ENCODE measurements around the gene AUTS2. TPM values are rescaled to one million over a fixed set of nuclear protein-coding genes. Genes with fewer than 3 reads are reported as not detected.

AUTS2 gene
- total RNA-seq, 1 experiment from 2014 or later = 0.11 TPM

GRCh38 chr7:70544016-70544415, 945.7 kb downstream of the AUTS2 start:
- DNase-seq (ENCODE audit: low read depth, low spot score) = no peak
- in situ Hi-C loops (cut with HindIII; ENCODE audit: low pct_unique_long_range_greater_than_20kb, low sequenced_read_pairs) = no loop called here

DNA sequence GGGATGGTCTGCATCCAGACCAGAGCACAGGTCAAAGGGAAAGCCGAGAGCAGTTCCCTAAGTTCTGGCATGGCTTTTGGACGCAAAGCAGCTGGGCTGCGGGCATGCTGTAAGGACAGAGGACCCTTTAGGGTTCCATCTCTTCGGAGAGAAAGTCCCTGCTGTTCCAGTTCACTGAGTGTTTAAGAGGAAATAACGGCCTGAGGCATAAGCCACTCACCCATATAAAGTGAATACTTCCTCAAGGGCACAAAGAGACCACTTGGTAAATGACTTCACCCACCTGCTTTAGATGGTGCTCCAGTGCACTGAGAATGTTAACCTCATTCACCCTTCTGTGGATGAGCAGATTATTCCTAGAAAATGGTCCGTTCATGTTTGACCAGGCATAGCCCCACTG, 946.9 kb downstream of the AUTS2 start:
- in situ Hi-C loops (cut with HindIII; ENCODE audit: low pct_unique_long_range_greater_than_20kb, low sequenced_read_pairs) = no loop called here
- no peak for DNase-seq (ENCODE audit: low read depth, low spot score)

- no peak for DNase-seq (ENCODE audit: low read depth, low spot score)
- in situ Hi-C loops (cut with HindIII; ENCODE audit: low pct_unique_long_range_greater_than_20kb, low sequenced_read_pairs) = no loop called here
Observed at GRCh38 chr7:70552141-70552540, 953.9 kb downstream of the AUTS2 start.

DNA sequence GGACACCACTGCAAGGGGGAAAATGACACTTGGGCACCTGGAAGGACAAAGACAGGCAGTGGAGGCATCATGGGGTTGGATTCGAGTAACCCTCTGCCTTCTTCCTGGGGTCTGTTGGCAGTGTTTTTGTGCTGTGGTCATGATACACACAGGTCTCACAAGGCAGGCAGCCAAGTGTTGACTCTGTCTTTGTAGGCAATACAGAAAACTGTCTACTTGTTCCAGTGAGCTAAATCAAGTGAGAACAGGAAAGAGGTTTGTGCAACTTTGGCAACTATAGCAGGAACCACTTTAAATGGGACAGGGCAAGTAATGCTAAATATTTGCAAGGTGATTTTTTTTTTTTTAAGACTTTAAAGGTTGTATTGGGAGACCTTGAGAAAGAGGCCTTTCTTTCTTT, 955.1 kb downstream of the AUTS2 start:
- DNase-seq (ENCODE audit: low read depth, low spot score) = no peak
- in situ Hi-C loops (cut with HindIII; ENCODE audit: low pct_unique_long_range_greater_than_20kb, low sequenced_read_pairs) = no loop called here

- in situ Hi-C loops (cut with HindIII; ENCODE audit: low pct_unique_long_range_greater_than_20kb, low sequenced_read_pairs) = no loop called here
- DNase-seq (ENCODE audit: low read depth, low spot score) = no peak
Observed at GRCh38 chr7:70554646-70555045, 956.4 kb downstream of the AUTS2 start.

GRCh38 chr7:70556761-70557160, 958.5 kb downstream of the AUTS2 start:
- no peak for DNase-seq (ENCODE audit: low read depth, low spot score)
- in situ Hi-C loops (cut with HindIII; ENCODE audit: low pct_unique_long_range_greater_than_20kb, low sequenced_read_pairs) = no loop called here

DNA sequence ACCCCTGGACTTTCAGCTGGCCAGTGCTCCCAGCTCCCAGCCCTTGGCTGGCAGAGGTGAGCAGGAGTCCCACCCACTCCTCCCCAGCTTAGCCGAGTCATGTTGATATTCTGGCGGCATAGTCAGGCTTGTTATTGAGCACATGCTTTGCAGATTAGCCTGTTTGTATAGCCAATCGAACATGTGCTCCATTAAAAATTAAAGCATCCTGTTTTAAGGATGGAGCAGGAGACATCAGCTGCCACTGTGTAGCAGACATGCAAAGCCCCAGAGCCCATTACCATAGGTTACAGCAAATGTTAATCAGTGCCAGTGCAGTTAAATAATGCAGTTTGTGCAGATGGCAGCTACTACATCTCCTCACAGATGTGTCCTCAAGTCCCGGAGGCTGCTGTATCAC, 959.1 kb downstream of the AUTS2 start:
- in situ Hi-C loops (cut with HindIII; ENCODE audit: low pct_unique_long_range_greater_than_20kb, low sequenced_read_pairs) = no loop called here
- no peak for DNase-seq (ENCODE audit: low read depth, low spot score)

GRCh38 chr7:70559815-70560214, 961.5 kb downstream of the AUTS2 start:
- in situ Hi-C loops (cut with HindIII; ENCODE audit: low pct_unique_long_range_greater_than_20kb, low sequenced_read_pairs) = no loop called here
- no peak for DNase-seq (ENCODE audit: low read depth, low spot score)

DNA sequence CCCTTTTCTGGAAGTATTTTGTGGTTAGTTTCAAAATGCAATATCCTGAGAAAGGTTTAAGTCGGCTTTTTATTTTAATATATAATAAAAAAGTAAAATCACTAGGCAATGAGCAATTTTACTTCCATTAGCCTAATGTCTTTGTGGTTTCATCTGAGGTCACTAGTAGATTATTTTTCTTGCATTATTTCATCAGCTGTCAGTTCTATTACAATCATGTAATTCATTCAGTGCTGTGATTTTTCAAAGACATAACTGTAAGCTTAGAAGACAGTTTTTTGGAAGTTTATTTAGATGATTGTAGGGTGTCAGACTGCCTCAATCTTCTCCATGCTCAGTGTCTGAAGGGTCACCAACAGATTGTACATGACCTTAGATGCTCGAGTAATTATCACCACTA, 965.7 kb downstream of the AUTS2 start:
- DNase-seq (ENCODE audit: low read depth, low spot score) = no peak
- in situ Hi-C loops (cut with HindIII; ENCODE audit: low pct_unique_long_range_greater_than_20kb, low sequenced_read_pairs) = no loop called here

DNA sequence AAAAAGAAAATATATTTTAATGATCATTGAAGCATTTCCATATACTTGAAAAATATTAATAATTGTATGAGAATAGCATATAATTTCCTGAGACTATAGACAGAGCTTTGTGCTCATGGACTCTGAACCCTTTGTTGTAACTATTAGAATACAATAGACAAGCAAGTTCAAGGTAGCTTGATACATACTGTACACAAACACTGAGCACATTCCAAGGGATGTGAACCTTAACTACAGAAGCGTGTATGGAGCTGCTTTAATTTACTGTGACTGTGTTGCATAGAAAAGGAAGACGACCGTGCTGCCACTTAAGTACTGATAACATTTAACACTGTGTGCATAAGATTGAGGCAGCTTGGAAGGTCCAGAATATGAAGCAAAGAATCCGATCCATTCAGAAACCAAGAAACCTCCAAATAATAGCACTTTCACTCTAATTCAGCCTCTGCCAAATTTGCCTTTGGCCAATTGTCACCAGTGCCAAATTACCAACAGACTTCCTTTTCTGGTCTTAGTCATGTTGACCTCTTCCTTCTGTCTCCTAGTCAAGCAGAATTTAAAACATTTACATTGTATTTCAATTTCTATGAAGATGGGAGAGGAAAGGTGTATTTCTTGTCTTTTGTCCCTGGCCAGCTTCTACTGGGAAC, 967.6 kb downstream of the AUTS2 start:
- DNase-seq (ENCODE audit: low read depth, low spot score) = no peak
- in situ Hi-C loops (cut with HindIII; ENCODE audit: low pct_unique_long_range_greater_than_20kb, low sequenced_read_pairs) = no loop called here

GRCh38 chr7:70566671-70567070, 968.4 kb downstream of the AUTS2 start:
- in situ Hi-C loops (cut with HindIII; ENCODE audit: low pct_unique_long_range_greater_than_20kb, low sequenced_read_pairs) = no loop called here
- DNase-seq (ENCODE audit: low read depth, low spot score) = no peak

DNA sequence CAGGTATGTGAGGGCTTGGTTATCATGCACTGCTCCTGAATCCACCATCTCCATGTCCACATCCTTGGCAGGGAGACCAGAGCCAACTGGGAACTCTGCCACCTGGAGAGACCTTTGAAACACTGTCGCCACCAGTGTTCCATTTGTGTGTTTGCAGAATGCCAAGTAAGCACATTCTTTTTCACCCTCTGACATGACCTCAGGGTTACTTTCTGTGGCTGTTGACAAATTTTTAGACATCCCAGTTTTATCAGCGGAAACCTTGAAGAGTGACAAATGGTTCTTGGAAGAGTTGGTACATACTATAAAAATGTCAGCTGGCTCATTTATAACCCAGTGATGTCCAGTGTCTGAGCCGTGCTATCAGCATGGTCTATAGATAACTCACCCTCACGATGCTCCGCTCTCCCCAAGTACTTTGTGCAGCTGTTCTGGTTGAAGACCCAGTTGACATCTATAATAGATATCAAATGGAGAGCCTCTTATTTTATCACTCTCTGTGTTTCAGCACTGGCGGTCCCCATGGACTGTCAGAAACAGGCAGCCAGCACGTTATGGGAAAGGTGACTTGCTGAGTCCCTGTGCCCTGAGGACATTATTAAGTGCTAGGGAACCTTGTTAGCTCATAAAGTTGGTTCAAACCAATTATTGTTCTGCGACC, 970.5 kb downstream of the AUTS2 start:
- in situ Hi-C loops (cut with HindIII; ENCODE audit: low pct_unique_long_range_greater_than_20kb, low sequenced_read_pairs) = no loop called here
- no peak for DNase-seq (ENCODE audit: low read depth, low spot score)

DNA sequence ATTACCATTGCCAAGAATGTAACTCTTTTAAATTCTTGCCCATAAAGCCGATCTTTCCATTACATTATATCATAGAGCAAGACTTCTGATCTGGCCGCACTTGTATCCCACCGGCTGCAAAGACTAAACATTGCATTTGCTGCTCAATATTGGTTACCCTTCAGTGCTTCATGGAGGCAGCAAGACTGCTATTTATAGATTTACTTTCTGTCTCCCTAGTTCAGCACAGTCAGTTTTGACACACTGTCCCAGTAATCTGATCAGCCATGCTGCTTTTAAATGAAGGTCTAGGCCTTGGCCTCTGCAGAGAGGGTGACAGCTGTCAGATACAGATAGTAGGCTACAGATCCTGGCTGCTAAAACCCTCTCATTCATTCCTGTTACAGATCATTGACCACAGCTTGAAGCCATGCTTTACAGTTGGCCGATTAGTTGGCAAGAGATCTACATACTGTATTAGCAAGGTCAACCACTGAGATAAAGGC, 971.1 kb downstream of the AUTS2 start:
- in situ Hi-C loops (cut with HindIII; ENCODE audit: low pct_unique_long_range_greater_than_20kb, low sequenced_read_pairs) = no loop called here
- no peak for DNase-seq (ENCODE audit: low read depth, low spot score)

- in situ Hi-C loops (cut with HindIII; ENCODE audit: low pct_unique_long_range_greater_than_20kb, low sequenced_read_pairs) = no loop called here
- DNase-seq (ENCODE audit: low read depth, low spot score) = no peak
Observed at GRCh38 chr7:70570029-70570428, 971.8 kb downstream of the AUTS2 start.

DNA sequence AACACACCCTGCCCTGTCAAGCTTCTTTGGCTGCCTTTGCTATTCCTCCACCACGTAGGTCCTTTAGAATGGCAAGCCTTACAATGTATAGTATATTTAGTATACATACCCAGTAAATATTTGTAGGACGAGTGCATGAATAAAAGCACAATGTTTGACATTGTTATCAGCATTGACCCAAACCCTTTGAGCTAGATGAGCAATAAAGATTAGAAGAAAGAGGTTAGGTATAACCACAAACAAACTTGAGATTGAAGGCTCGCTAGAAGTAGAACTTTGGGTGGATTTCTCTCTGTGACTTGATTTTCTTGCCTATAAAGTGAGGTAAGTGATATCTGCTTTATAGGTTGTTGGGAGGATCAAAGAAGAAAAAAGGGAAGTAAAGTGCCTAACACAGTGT, 972.7 kb downstream of the AUTS2 start:
- in situ Hi-C loops (cut with HindIII; ENCODE audit: low pct_unique_long_range_greater_than_20kb, low sequenced_read_pairs) = no loop called here
- no peak for DNase-seq (ENCODE audit: low read depth, low spot score)

GRCh38 chr7:70571403-70571934, 973.2 kb downstream of the AUTS2 start:
- in situ Hi-C loops (cut with HindIII; ENCODE audit: low pct_unique_long_range_greater_than_20kb, low sequenced_read_pairs) = no loop called here
- DNase-seq (ENCODE audit: low read depth, low spot score) = no peak

DNA sequence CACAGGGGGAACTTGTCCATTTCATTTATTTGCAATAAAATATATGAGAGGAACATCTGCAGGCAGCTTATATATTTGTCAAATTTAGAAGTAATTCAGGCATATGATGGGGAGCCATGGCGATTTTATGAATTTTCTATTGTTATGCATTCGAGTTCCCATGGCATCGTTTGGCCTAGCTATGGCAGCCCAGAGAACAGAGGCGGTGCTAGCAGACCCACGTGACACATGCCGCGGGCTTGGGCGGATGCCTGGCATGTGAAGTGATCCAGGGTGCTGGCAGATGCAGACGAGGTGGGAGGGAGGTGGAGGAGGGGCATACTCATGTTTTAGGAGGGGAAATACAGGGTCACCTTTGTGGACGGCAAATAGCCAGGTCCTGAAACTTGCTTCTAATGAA, 973.7 kb downstream of the AUTS2 start:
- in situ Hi-C loops (cut with HindIII; ENCODE audit: low pct_unique_long_range_greater_than_20kb, low sequenced_read_pairs) = no loop called here
- no peak for DNase-seq (ENCODE audit: low read depth, low spot score)

- DNase-seq (ENCODE audit: low read depth, low spot score) = no peak
- in situ Hi-C loops (cut with HindIII; ENCODE audit: low pct_unique_long_range_greater_than_20kb, low sequenced_read_pairs) = no loop called here
Observed at GRCh38 chr7:70572571-70572970, 974.3 kb downstream of the AUTS2 start.

- in situ Hi-C loops (cut with HindIII; ENCODE audit: low pct_unique_long_range_greater_than_20kb, low sequenced_read_pairs) = no loop called here
- DNase-seq (ENCODE audit: low read depth, low spot score) = no peak
Observed at GRCh38 chr7:70573071-70573661, 974.9 kb downstream of the AUTS2 start.
